HUES48 (cell line): ENCODE data around the gene NAXE.

Source experiments
- H3K27ac ChIP-seq: one replicate; pipeline ENCODE4 v1.7.0; 2013; ENCODE audit warnings: low read depth, low read length, inconsistent platforms
- H3K27me3 ChIP-seq: 2 replicates; pipeline ENCODE4 v1.6.1; 2013; ENCODE audit warnings: mild to moderate bottlenecking, low read length; ENCODE audit not compliant: control insufficient read depth, insufficient read depth
- H3K36me3 ChIP-seq: 2 replicates; pipeline ENCODE4 v1.6.1; 2013; ENCODE audit warnings: low read length; ENCODE audit not compliant: control insufficient read depth, insufficient read depth
- H3K4me1 ChIP-seq: 2 replicates; pipeline ENCODE4 v1.6.1; 2013; ENCODE audit warnings: mild to moderate bottlenecking, low read length; ENCODE audit not compliant: control insufficient read depth, insufficient read depth
- H3K4me3 ChIP-seq: 2 replicates; pipeline ENCODE4 v1.5.1; 2013; ENCODE audit warnings: mild to moderate bottlenecking, low read depth, low read length
- H3K9ac ChIP-seq: 2 replicates; pipeline ENCODE4 v1.6.1; 2013; ENCODE audit warnings: mild to moderate bottlenecking, low read depth, low read length, moderate library complexity
- H3K9me3 ChIP-seq: 2 replicates; pipeline ENCODE4 v1.6.1; 2013; ENCODE audit warnings: low read length; ENCODE audit not compliant: control insufficient read depth, insufficient read depth

NAXE gene

DNA sequence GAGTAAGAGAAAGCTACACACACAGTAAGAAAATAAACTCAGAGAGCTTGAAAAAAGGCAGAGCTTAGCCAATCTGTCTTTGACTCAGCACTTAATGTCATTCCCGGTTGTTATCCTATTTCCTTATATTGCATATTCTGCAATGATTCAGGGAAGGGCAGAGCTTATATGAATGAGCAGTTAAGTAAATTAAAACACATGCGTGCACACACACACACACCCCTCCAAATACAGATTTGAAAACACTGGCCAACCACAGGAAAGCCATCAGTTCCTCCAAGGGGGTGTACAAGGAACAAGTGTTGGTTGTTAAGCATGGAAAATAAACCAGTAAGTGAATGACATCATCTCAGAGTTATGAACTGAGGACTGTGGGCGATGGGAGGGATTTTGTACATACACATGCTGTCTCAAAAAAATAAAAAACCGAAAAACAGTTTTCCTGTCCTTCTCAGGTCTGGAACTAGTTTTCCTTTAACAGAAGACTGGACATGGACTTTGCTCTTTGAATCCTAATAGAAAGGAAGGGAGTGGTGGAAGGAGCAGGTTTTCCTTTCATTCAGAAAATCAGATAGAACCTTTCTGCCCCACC is 20.2 kb upstream of the NAXE start:
- Histone ChIP-seq H3K9ac (peak overlapping the region; percentile 43; the same call in 1 of the 2 replicates), H3K9me3 (no peaks in the 10 kb centered on the region), H3K36me3 (peaks cover 21% of the 10 kb centered on the region), H3K4me3 (peak overlapping the region; percentile 86), H3K27ac (no peak overlapping the region), H3K4me1 (peaks cover 3% of the 10 kb centered on the region; the same call in 1 of the 2 replicates), H3K27me3 (no peaks in the 10 kb centered on the region)

GRCh38 chr1:156571919-156572662 is 19.5 kb upstream of the NAXE start, which contains the start of gene IQGAP3:
Gene IQGAP3 (minus strand): TSS chr1:156572565. CDS start chr1:156572529, 36 bp downstream.
- H3K27ac ChIP-seq, result no peak within 1 kb of the TSS
- H3K36me3 ChIP-seq, result peaks cover 20% of the 10 kb centered on the region
- peaks cover 3% of the 10 kb centered on the region; the same call in 1 of the 2 replicates for H3K4me1 ChIP-seq
- H3K9me3 ChIP-seq, result no peaks in the 10 kb centered on the region
- H3K4me3 ChIP-seq, result peak within 1 kb of the TSS; percentile 86
- peak within 1 kb of the TSS; percentile 43 for H3K9ac ChIP-seq
- H3K27me3 ChIP-seq, result no peaks in the 10 kb centered on the region

DNA sequence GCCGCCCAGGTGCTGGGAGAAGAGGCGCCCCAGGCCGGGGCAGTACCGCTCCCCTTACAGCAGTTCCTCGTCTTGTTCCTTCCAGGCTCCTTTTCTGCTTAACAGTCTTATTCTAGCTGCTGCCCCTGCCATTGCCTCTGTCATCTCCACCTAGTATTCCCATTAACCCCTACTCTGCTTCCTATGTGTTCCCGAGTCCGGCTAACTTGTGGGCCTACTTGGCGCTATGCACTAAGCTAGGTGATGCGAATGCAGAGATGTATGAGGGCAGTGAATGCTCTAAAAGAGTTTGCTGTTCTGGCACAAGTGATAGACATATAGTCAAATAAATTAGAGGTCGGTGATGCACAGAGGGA is 18.9 kb upstream of the NAXE start:
- no peaks in the 10 kb centered on the region for H3K9me3 ChIP-seq
- no peaks in the 10 kb centered on the region for H3K27me3 ChIP-seq
- no peak overlapping the region for H3K9ac ChIP-seq
- H3K27ac ChIP-seq, result no peak overlapping the region
- H3K4me3 ChIP-seq, result peak overlapping the region; percentile 86; the same call in 1 of the 2 replicates
- H3K4me1 ChIP-seq, result peaks cover 3% of the 10 kb centered on the region; the same call in 1 of the 2 replicates
- peaks cover 14% of the 10 kb centered on the region for H3K36me3 ChIP-seq

DNA sequence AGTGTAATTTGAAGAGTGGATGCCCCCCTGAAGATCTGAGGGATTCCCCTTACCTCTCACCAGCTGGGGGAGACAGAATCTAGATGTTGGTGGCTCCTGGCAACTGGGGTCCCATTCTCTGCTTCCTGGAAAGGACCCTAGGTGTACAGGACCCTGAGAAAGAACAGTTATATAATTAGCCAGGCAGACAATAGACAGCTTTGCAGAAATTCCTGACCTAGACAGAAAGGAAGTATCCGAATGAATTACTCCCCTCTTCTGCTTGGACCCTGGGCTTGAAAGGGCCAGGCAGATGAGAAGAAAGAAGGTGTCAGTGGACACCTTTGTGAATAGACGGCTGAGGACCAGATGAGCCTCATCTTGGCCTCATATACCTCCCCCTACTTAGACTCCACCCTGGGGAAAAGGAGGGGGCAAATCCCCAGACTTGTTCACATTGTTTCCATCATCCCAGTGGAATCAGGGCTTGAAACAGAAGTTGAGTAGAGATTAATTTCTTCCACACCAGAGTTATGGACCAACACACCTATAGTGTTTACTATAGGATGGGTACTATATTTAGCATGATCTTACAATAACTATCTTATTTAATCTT is 17.4 kb upstream of the NAXE start:
- H3K36me3 ChIP-seq, result peaks cover 2% of the 10 kb centered on the region
- peaks cover 3% of the 10 kb centered on the region; the same call in 1 of the 2 replicates for H3K4me1 ChIP-seq
- H3K27ac ChIP-seq, result no peak overlapping the region
- H3K4me3 ChIP-seq, result no peak overlapping the region
- no peaks in the 10 kb centered on the region for H3K27me3 ChIP-seq
- H3K9ac ChIP-seq, result no peak overlapping the region
- no peaks in the 10 kb centered on the region for H3K9me3 ChIP-seq

DNA sequence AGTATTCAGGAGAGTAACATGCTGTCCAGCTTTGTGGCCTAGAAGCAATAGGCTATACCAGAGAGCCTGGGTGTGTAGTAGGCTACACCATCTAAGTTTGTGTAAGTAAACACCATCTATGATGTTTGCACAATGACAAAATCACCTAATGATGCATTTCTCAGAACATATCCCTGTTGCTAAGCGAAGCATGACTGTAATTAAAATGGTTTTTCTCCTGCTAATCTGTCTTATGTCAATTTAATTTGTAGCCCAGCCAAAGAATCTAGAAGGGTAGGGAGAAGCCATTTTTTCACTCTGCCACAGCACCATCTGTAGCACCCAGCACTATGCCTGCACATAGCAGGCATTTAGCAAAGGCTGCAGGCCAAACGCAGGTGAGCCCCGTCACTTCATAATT is 14.0 kb upstream of the NAXE start:
- Histone ChIP-seq H3K4me1 (no peaks in the 10 kb centered on the region), H3K27me3 (no peaks in the 10 kb centered on the region), H3K36me3 (no peaks in the 10 kb centered on the region), H3K27ac (no peak overlapping the region), H3K9ac (no peak overlapping the region), H3K9me3 (no peaks in the 10 kb centered on the region), H3K4me3 (no peak overlapping the region)

DNA sequence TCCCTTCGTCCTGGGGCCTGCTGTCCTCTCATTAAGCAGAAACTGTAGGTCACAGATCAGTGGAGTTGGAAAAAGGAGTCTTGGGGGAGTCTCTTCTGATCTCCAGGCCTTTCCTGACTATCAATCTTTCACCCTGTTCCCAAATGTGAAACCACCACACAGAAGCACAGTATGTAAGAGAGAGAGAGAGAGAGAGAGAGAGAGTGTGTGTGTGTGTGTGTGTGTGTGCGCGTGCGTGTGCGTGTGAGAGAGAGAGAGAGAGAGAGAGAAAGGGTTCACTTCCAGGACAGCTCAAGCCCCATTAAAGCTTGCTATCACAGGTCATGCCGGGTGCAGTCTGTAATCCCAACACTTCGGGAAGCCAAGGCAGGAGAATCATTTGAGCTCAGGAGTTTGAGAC is 13.5 kb upstream of the NAXE start:
- Histone ChIP-seq H3K9ac (no peak overlapping the region), H3K9me3 (no peaks in the 10 kb centered on the region), H3K27me3 (no peaks in the 10 kb centered on the region), H3K36me3 (no peaks in the 10 kb centered on the region), H3K27ac (no peak overlapping the region), H3K4me3 (no peak overlapping the region), H3K4me1 (no peaks in the 10 kb centered on the region)

GRCh38 chr1:156579472-156579871 is 12.1 kb upstream of the NAXE start, which contains the start of gene TTC24:
Gene TTC24 (plus strand): TSS chr1:156579723. CDS start chr1:156581365, 1,642 bp downstream.
- Histone ChIP-seq H3K27me3 (no peaks in the 10 kb centered on the region), H3K36me3 (no peaks in the 10 kb centered on the region), H3K4me1 (peaks cover 4% of the 10 kb centered on the region), H3K4me3 (no peak within 1 kb of the TSS), H3K9me3 (no peaks in the 10 kb centered on the region), H3K9ac (no peak within 1 kb of the TSS), H3K27ac (no peak within 1 kb of the TSS)

DNA sequence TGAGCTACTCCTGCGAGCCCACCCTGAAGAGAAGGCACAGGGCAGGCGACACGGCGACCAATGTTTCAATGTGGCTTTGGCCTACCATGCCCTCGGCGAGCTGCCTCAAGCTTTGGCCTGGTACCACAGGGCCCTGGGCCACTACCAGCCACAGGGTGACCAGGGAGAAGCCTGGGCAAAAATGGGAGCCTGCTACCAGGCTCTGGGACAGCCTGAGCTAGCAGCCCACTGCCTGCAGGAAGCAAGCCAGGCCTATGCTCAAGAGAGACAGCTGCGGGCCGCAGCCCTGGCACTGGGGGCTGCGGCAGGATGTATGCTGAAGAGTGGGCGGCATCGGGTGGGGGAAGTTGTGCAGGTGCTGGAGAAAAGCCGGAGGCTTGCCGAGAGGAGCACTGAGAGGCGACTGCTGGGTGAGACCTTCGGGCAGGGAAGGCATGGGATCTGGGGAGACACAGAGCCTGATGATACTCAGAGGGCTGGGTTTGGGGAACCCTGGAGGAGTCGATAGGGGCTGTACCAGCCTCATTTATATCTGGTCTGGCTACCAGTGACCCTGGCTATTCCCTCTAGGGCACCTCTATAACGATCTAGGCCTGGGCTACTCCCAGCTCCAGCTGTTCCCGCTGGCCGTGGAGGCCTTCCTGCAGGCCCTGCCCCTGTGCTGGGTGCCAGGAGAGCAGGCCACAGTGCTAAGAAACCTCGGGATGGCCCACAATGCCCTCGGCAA is 9.8 kb upstream of the NAXE start:
- Histone ChIP-seq H3K4me3 (no peak overlapping the region), H3K9ac (no peak overlapping the region)

DNA sequence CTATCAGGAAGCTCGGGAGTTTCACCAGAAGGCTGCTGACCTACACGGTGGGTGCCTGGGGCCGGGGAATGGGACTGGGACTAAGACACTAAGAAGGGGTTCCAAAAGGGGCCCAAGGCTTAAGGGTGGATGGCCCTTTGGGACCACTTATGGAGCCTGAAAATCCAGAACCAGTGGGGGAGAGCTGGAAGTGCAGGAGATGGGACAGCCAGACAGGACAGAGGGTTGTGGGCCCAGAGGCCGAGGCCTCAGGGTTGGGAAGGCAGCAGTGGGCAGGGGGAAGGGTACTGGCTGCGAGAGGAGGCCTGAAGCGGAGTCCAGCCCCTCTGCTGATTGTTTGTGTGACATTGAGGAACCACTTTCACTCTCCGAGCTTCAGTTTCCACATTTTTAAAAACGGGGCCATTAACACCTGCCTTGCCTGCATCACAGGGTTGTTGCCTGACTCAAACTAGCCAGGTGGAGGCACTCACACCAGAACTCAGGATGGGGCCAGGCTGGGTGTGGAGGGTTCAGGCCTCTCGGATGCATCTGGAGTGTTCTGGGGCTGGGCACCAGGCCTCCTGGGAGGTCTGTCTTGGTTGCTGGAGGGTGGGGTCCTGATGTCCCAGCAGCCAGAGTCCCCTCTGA is 9.1 kb upstream of the NAXE start:
- peaks cover 10% of the 10 kb centered on the region for H3K4me1 ChIP-seq
- H3K4me3 ChIP-seq, result no peak overlapping the region
- no peaks in the 10 kb centered on the region for H3K27me3 ChIP-seq
- H3K9me3 ChIP-seq, result no peaks in the 10 kb centered on the region
- no peaks in the 10 kb centered on the region for H3K36me3 ChIP-seq
- H3K27ac ChIP-seq, result no peak overlapping the region
- H3K9ac ChIP-seq, result no peak overlapping the region

More for the DNA sequence above, 9.8 kb upstream of the NAXE start:
- Histone ChIP-seq H3K27me3 (no peaks in the 10 kb centered on the region), H3K9me3 (no peaks in the 10 kb centered on the region), H3K36me3 (no peaks in the 10 kb centered on the region), H3K27ac (no peak overlapping the region), H3K4me1 (peaks cover 10% of the 10 kb centered on the region)

- Histone ChIP-seq H3K27me3 (no peaks in the 10 kb centered on the region), H3K9ac (no peak overlapping the region), H3K4me1 (peaks cover 10% of the 10 kb centered on the region), H3K36me3 (no peaks in the 10 kb centered on the region), H3K4me3 (0 out of 2 replicates have a peak overlapping the region, but pooled peaks have one; percentile 14), H3K9me3 (no peaks in the 10 kb centered on the region), H3K27ac (no peak overlapping the region)
These were observed 7.6 kb upstream of the NAXE start for GRCh38 chr1:156583821-156584622.
